H1 (cell line): ENCODE results near the gene C16orf87. TPM values are rescaled to one million over a fixed set of nuclear protein-coding genes. Genes with fewer than 3 reads are reported as not detected.
A peak's percentile ranks its signal among the peaks of the same experiment; 100 is the strongest.

Source experiments
- CTCF ChIA-PET: fragments of 300-600 bp; sonication (Branson Sonifier 250); formaldehyde crosslinking; loops from one replicate; lab custom pipeline; 2021; ENCODE audit not compliant: partially characterized antibody; lab: Charles Lee
- POLR2A ChIA-PET: fragments of 300-600 bp; sonication (Branson Sonifier 250); formaldehyde crosslinking; loops from one replicate; lab custom pipeline; 2021; ENCODE audit warnings: inconsistent platforms; ENCODE audit not compliant: partially characterized antibody; lab: Charles Lee
- DNase-seq, 2 experiments: peaks; one replicate each; pipeline versions ENCODE4 v3.0.0 to v3.0.0-alpha.2; 2010 to 2022; ENCODE audit warnings: low spot score in 2 of 2, low read depth in 1 of 2, mixed read lengths in 1 of 2
- FAIRE-seq: peaks from 2 replicates; lab custom pipeline; 2011; peaks lifted over from hg19 to GRCh38; lab: Jason Lieb, UNC
- H2AFZ ChIP-seq: 2 replicates; pipeline ENCODE4 v1.8.1; 2012; ENCODE audit warnings: low read length, inconsistent platforms
- H2AK5ac ChIP-seq: 2 replicates; pipeline ENCODE4 v1.6.1; 2013; ENCODE audit warnings: low read depth, low read length
- H2BK120ac ChIP-seq: replicated peaks from 2 replicates; pipeline ENCODE3; 2013; ENCODE audit warnings: low read depth, low read length, inconsistent platforms
- H2BK12ac ChIP-seq: 2 replicates; pipeline ENCODE4 v1.6.1; 2013; ENCODE audit warnings: low read depth, low read length
- H2BK15ac ChIP-seq: 2 replicates; pipeline ENCODE4 v1.6.1; 2013; ENCODE audit warnings: low read length
- H2BK20ac ChIP-seq: 2 replicates; pipeline ENCODE4 v1.6.1; 2013; ENCODE audit warnings: low read length
- H2BK5ac ChIP-seq: 2 replicates; pipeline ENCODE4 v1.6.1; 2013; ENCODE audit warnings: low read depth, low read length
- H3K14ac ChIP-seq: 2 replicates; pipeline ENCODE4 v1.6.1; 2013; ENCODE audit warnings: inconsistent platforms; ENCODE audit not compliant: insufficient read length
- H3K18ac ChIP-seq: 2 replicates; pipeline ENCODE4 v1.6.1; 2013; ENCODE audit warnings: low read length; ENCODE audit errors: extremely low read depth
- H3K23ac ChIP-seq: 2 replicates; pipeline ENCODE4 v1.6.1; 2013; ENCODE audit warnings: inconsistent platforms; ENCODE audit not compliant: insufficient read length
- H3K23me2 ChIP-seq: 2 replicates; pipeline ENCODE4 v1.6.1; 2013; ENCODE audit warnings: low read depth, low read length
- H3K27ac ChIP-seq: 2 replicates; pipeline ENCODE4 v1.6.1; 2011; ENCODE audit warnings: low read depth, low read length, inconsistent platforms
- H3K27me3 ChIP-seq, 4 experiments: replicated peaks in 1 of 4; 1 replicate in 1 of 4; 2 replicates in 3 of 4; pipeline versions ENCODE4 v1.6.1 to v1.8.1; 2011 to 2013; ENCODE audit warnings: low read length in 3 of 4, mild to moderate bottlenecking in 3 of 4, inconsistent platforms in 2 of 4, mixed read lengths in 2 of 4, moderate library complexity in 1 of 4; ENCODE audit not compliant: control insufficient read depth in 3 of 4, insufficient read depth in 3 of 4; ENCODE audit errors: extremely low read depth in 1 of 4
- H3K36me3 ChIP-seq, 4 experiments: 2 replicates each; pipeline versions ENCODE4 v1.6.1 to v1.8.1; 2011 to 2013; ENCODE audit warnings: mild to moderate bottlenecking in 4 of 4, low read length in 3 of 4, moderate library complexity in 2 of 4, control low read depth in 1 of 4, inconsistent platforms in 1 of 4; ENCODE audit not compliant: insufficient read depth in 4 of 4, control insufficient read depth in 2 of 4
- H3K4ac ChIP-seq: replicated peaks from 2 replicates; pipeline ENCODE3; 2013; ENCODE audit warnings: low read length, low read depth, mixed read lengths, inconsistent platforms; ENCODE audit not compliant: insufficient read length
- H3K4me1 ChIP-seq, 4 experiments: replicated peaks in 1 of 4; 1 replicate in 1 of 4; 2 replicates in 3 of 4; pipeline versions ENCODE4 v1.6.1 to v1.8.1; 2011 to 2013; ENCODE audit warnings: low read length in 3 of 4, inconsistent platforms in 2 of 4, mixed read lengths in 1 of 4; ENCODE audit not compliant: insufficient read depth in 4 of 4, control insufficient read depth in 3 of 4
- H3K4me2 ChIP-seq, 2 experiments: 2 replicates each; pipeline versions ENCODE4 v1.6.1 to v1.8.1; 2011 to 2013; ENCODE audit warnings: low read depth in 2 of 2, low read length in 2 of 2, control low read depth in 1 of 2, inconsistent platforms in 1 of 2, mild to moderate bottlenecking in 1 of 2; ENCODE audit not compliant: insufficient read depth in 1 of 2
- H3K4me3 ChIP-seq, 4 experiments: fragments of 200-600, 300-600 bp in 1 of 4; sonication (generic), shearing (Covaris generic), sonication (Bioruptor Twin) in 1 of 4; 2 replicates each; pipeline versions ENCODE4 v1.5.1 to v1.8.1; 2011 to 2016; ENCODE audit warnings: low read length in 4 of 4, low read depth in 3 of 4, control low read depth in 2 of 4, inconsistent platforms in 2 of 4, mild to moderate bottlenecking in 2 of 4, mixed read lengths in 1 of 4, moderate library complexity in 1 of 4; ENCODE audit not compliant: insufficient read depth in 2 of 4; ENCODE audit errors: extremely low read depth in 1 of 4
- H3K56ac ChIP-seq: replicated peaks from 2 replicates; pipeline ENCODE3; 2013; ENCODE audit warnings: low read depth, mild to moderate bottlenecking, mixed read lengths, low read length, inconsistent platforms; ENCODE audit not compliant: insufficient read length
- H3K79me1 ChIP-seq: 2 replicates; pipeline ENCODE4 v1.6.1; 2013; ENCODE audit warnings: low read depth, low read length, control low read depth
- H3K79me2 ChIP-seq, 2 experiments: 2 replicates each; pipeline versions ENCODE4 v1.6.1 to v1.8.1; 2012 to 2013; ENCODE audit warnings: low read length in 2 of 2, mild to moderate bottlenecking in 2 of 2, inconsistent platforms in 1 of 2; ENCODE audit not compliant: insufficient read depth in 2 of 2, control insufficient read depth in 1 of 2
- H3K9ac ChIP-seq, 4 experiments: replicated peaks in 1 of 4; 1 replicate in 1 of 4; 2 replicates in 3 of 4; pipeline versions ENCODE4 v1.6.1 to v1.8.1; 2011 to 2013; ENCODE audit warnings: low read depth in 3 of 4, low read length in 3 of 4, control low read depth in 2 of 4, mild to moderate bottlenecking in 2 of 4, moderate library complexity in 2 of 4, inconsistent platforms in 1 of 4; ENCODE audit errors: extremely low read depth in 1 of 4
- H3K9me3 ChIP-seq, 2 experiments: 2 replicates each; pipeline versions ENCODE4 v1.6.1 to v1.8.1; 2012 to 2013; ENCODE audit warnings: mild to moderate bottlenecking in 2 of 2, moderate library complexity in 2 of 2, control low read depth in 1 of 2, inconsistent platforms in 1 of 2, low read depth in 1 of 2, low read length in 1 of 2, mixed read lengths in 1 of 2; ENCODE audit not compliant: insufficient read depth in 2 of 2
- H4K20me1 ChIP-seq, 2 experiments: replicated peaks in 1 of 2; 2 replicates each; pipeline versions ENCODE3 to v1.8.1; 2011 to 2013; ENCODE audit warnings: inconsistent platforms in 2 of 2, low read length in 2 of 2, mild to moderate bottlenecking in 1 of 2; ENCODE audit not compliant: insufficient read depth in 2 of 2, control insufficient read depth in 1 of 2
- H4K5ac ChIP-seq: 2 replicates; pipeline ENCODE4 v1.6.1; 2013; ENCODE audit warnings: low read length, low read depth, mixed read lengths, inconsistent platforms; ENCODE audit not compliant: insufficient read length
- H4K8ac ChIP-seq: 2 replicates; pipeline ENCODE4 v1.8.0; 2013; ENCODE audit warnings: mild to moderate bottlenecking, moderate library complexity, low read length, inconsistent platforms; ENCODE audit not compliant: insufficient read depth; ENCODE audit errors: extremely low read depth
- H4K91ac ChIP-seq: replicated peaks from 2 replicates; pipeline ENCODE3; 2013; ENCODE audit warnings: low read length, mixed read lengths, inconsistent platforms; ENCODE audit not compliant: insufficient read length
- SAP30 ChIP-seq: fragments of 300-600 bp; sonication (generic); IDR thresholded peaks from 2 replicates; pipeline ENCODE4 v1.7.1; 2012; ENCODE audit warnings: low read length, moderate library complexity, mild to moderate bottlenecking, inconsistent platforms; ENCODE audit not compliant: insufficient read depth, insufficient replicate concordance
- WGBS, 2 experiments: shearing (Covaris generic) in 1 of 2; methylation state at CpG; one replicate each; pipeline versions ENCODE4 v1.1.6 to v1.1.7; 2013 to 2015; ENCODE audit warnings: low lambda C conversion rate in 2 of 2, mixed read lengths in 2 of 2, inconsistent platforms in 1 of 2, low coverage in 1 of 2, missing lambda C conversion rate in 1 of 2; ENCODE audit not compliant: insufficient replicate concordance in 2 of 2, insufficient coverage in 1 of 2, insufficient read length in 1 of 2; ENCODE audit errors: extremely low coverage in 1 of 2, missing lambda C conversion rate in 1 of 2; 5-methylcytosine and 5-hydroxymethylcytosine counted together
- polyA plus RNA-seq, 7 experiments: library from polyadenylated mRNA; depleted of rRNA in 3 of 7; stranded (reverse) in 5 of 7; unstranded in 2 of 7; fragments of >200 nt in 5 of 7; fragments of 200-250 nt in 2 of 7; gene quantifications; 1 replicate in 5 of 7; 2 replicates in 1 of 7; 4 replicates in 1 of 7; pipeline versions ENCODE4 v1.2.1 to v1.2.3, GENCODE V29; 2011 to 2013; ENCODE audit warnings: missing spikeins in 2 of 7, mixed read lengths in 2 of 7
- total RNA-seq: library from RNA; stranded (reverse); fragmentation: NEBNext Ultra II Directional; extraction: Animal tissue kit (Norgen Biotek cat#: 25700); gene quantifications from 2 replicates; pipeline ENCODE4 v1.2.1, GENCODE V29; 2021

Gene C16orf87
- total and polyA plus RNA-seq, 2 of the 8 experiments (the other 6 are each of a cell fraction or from before 2014, with no cell fraction given) = 4.8 to 21.8 TPM

DNA sequence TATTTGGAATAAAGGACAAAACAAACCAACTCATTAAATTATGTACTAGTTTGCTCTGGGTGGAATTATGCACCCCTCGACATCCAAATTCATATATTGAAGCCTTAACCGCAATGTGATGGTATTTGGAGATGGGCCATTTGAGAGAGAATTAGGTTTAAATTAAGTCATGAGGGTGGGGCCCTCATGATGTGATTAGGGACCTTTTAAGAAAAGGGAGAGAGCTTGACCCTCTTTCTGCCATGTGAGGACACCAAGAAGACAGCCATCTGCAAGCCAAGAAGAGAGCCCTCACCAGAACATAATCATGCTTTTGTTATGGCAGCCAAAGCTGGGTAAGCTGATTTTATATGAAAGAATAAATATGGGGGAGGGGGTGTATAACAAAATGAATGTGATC, 2.0 kb downstream of the C16orf87 start:
- TF ChIP-seq SAP30 = no peak
- FAIRE-seq (no peak), DNase-seq (no peak)
- no peak overlapping the region for H3K14ac ChIP-seq
- no peaks in the 10 kb centered on the region; a peak in 1 of 4 replicates for H3K9me3 ChIP-seq
- H3K23me2 ChIP-seq = peaks cover 2% of the 10 kb centered on the region; the same call in 1 of the 2 replicates
- H4K91ac ChIP-seq = no peak overlapping the region
- CTCF ChIA-PET = interaction anchor here (1.5 kb wide), 1 partner anchor 120 kb away, joined by 3 read pairs; no protein-coding TSS in a partner anchor
- H3K4me3 ChIP-seq = peak overlapping the region in 1 of 4 experiments; percentile 100; a peak in 2 of 8 replicates
- H2BK120ac ChIP-seq = no peak overlapping the region
- H3K4ac ChIP-seq = no peak overlapping the region
- no peak overlapping the region for H3K27ac ChIP-seq
- POLR2A ChIA-PET = interaction anchor here (0.7 to 1.5 kb wide), 2 partner anchors 64 to 73 kb away, joined by 3 to 5 read pairs; no protein-coding TSS in a partner anchor
- no peak overlapping the region for H3K9ac ChIP-seq
- H4K20me1 ChIP-seq = no peaks in the 10 kb centered on the region
- peaks cover 0 to 59% of the 10 kb centered on the region in 2 experiments; a peak in 3 of 4 replicates for H3K79me2 ChIP-seq
- no peaks in the 10 kb centered on the region for H3K79me1 ChIP-seq
- H2BK12ac ChIP-seq = no peak overlapping the region
- H3K36me3 ChIP-seq = peaks cover 0 to under 1% (median 0%) of the 10 kb centered on the region in 4 experiments; a peak in 1 of 8 replicates
- peak overlapping the region in 1 of 2 experiments; percentile 75; a peak in 1 of 4 replicates for H3K4me2 ChIP-seq
- H2AK5ac ChIP-seq = no peak overlapping the region
- no peaks in the 10 kb centered on the region for H3K27me3 ChIP-seq
- H2BK5ac ChIP-seq = no peak overlapping the region
- no peak overlapping the region for H3K56ac ChIP-seq
- no peak overlapping the region for H4K8ac ChIP-seq
- H2AFZ ChIP-seq = no peak overlapping the region
- H3K18ac ChIP-seq = no peak overlapping the region
- H4K5ac ChIP-seq = no peak overlapping the region
- no peak overlapping the region for H2BK20ac ChIP-seq
- no peak overlapping the region for H3K23ac ChIP-seq
- no peak overlapping the region for H2BK15ac ChIP-seq
- WGBS, 2 experiments = 91% methylated on average over 2 of the region's 2 CpGs; no CpG with 5 or more reads in 1 of the 2 experiments
- peaks cover 0 to 2% (median 0%) of the 10 kb centered on the region in 4 experiments; a peak in 2 of 7 replicates for H3K4me1 ChIP-seq
